Liver (tissue), 9 donors: ENCODE data around the gene ARHGAP1. TPM values are rescaled to one million over a fixed set of nuclear protein-coding genes. Genes with fewer than 3 reads are reported as not detected.

Source experiments
- DNase-seq: peaks from one replicate; pipeline ENCODE4 v3.0.0-alpha.2; 2017; ENCODE audit warnings: low spot score
- H3K27ac ChIP-seq, 2 donors: one replicate each; pipeline ENCODE4 v1.7.0; 2013; ENCODE audit warnings: inconsistent platforms in 2 of 2, low read length in 2 of 2, control low read depth in 1 of 2, low read depth in 1 of 2, mild to moderate bottlenecking in 1 of 2
- H3K27me3 ChIP-seq, 4 donors: one replicate each; pipeline versions ENCODE4 v1.6.1 to v1.7.0; 2013; ENCODE audit warnings: low read length in 3 of 4, inconsistent platforms in 1 of 4, mild to moderate bottlenecking in 1 of 4, moderate library complexity in 1 of 4; ENCODE audit not compliant: control insufficient read depth in 4 of 4, insufficient read depth in 4 of 4
- H3K36me3 ChIP-seq, 4 donors: one replicate each; pipeline versions ENCODE4 v1.6.1 to v1.7.0; 2013; ENCODE audit warnings: low read length in 3 of 4, mild to moderate bottlenecking in 3 of 4, low read depth in 1 of 4, moderate library complexity in 1 of 4; ENCODE audit not compliant: control insufficient read depth in 4 of 4, insufficient read depth in 3 of 4
- H3K4me1 ChIP-seq, 4 donors: one replicate each; pipeline versions ENCODE4 v1.6.1 to v1.7.0; 2013; ENCODE audit warnings: low read length in 3 of 4, mild to moderate bottlenecking in 3 of 4, moderate library complexity in 1 of 4; ENCODE audit not compliant: control insufficient read depth in 4 of 4, insufficient read depth in 4 of 4
- H3K4me3 ChIP-seq, 3 donors: one replicate each; pipeline versions ENCODE4 v1.6.1 to v1.7.0; 2013; ENCODE audit warnings: low read length in 3 of 3, control low read depth in 1 of 3, low read depth in 1 of 3, mild to moderate bottlenecking in 1 of 3
- H3K9ac ChIP-seq, 2 donors: one replicate each; pipeline ENCODE4 v1.7.0; 2013; ENCODE audit warnings: low read length in 2 of 2, mild to moderate bottlenecking in 2 of 2, moderate library complexity in 2 of 2, control low read depth in 1 of 2, low read depth in 1 of 2
- H3K9me3 ChIP-seq, 4 donors: one replicate each; pipeline versions ENCODE4 v1.6.1 to v1.7.0; 2013; ENCODE audit warnings: low read length in 3 of 4; ENCODE audit not compliant: control insufficient read depth in 4 of 4
- CTCF ChIP-seq: fragments of 150-350 bp; IDR thresholded peaks from 2 replicates; pipeline ENCODE4 v1.5.1; 2017; ENCODE audit warnings: improper control_type of control experiment, low read depth, low read length; ENCODE audit not compliant: missing input control
- EGR1 ChIP-seq, 2 donors: IDR thresholded peaks; 2 replicates each; pipeline ENCODE4 v1.6.1; 2016 to 2018; ENCODE audit warnings: antibody characterized with exemption in 2 of 2, low read depth in 2 of 2
- FOXA1 ChIP-seq: IDR thresholded peaks from 2 replicates; pipeline ENCODE4 v1.6.1; 2016; ENCODE audit warnings: antibody characterized with exemption
- GABPA ChIP-seq, 2 donors: IDR thresholded peaks in 1 of 2; conservative IDR thresholded peaks in 1 of 2; 2 replicates each; pipeline ENCODE4 v1.6.1; 2016; ENCODE audit warnings: antibody characterized with exemption in 2 of 2, mild to moderate bottlenecking in 1 of 2, moderate library complexity in 1 of 2
- HNF4A ChIP-seq, 2 donors: conservative IDR thresholded peaks; 2 replicates each; pipeline ENCODE4 v1.6.1; 2016; ENCODE audit warnings: antibody characterized with exemption in 2 of 2, mild to moderate bottlenecking in 2 of 2
- HNF4G ChIP-seq: IDR thresholded peaks from 2 replicates; pipeline ENCODE4 v1.6.1; 2016; ENCODE audit warnings: antibody characterized with exemption
- JUND ChIP-seq, 2 donors: IDR thresholded peaks; 2 replicates each; pipeline ENCODE4 v1.6.1; 2016; ENCODE audit warnings: antibody characterized with exemption in 2 of 2
- NR2F2 ChIP-seq: IDR thresholded peaks from 2 replicates; pipeline ENCODE4 v1.6.1; 2016; ENCODE audit warnings: antibody characterized with exemption
- RAD21 ChIP-seq, 2 donors: IDR thresholded peaks; 2 replicates each; pipeline ENCODE4 v1.6.1; 2016; ENCODE audit warnings: antibody characterized with exemption in 2 of 2, mild to moderate bottlenecking in 2 of 2
- REST ChIP-seq: IDR thresholded peaks from 2 replicates; pipeline ENCODE4 v1.6.1; 2016; ENCODE audit warnings: antibody characterized with exemption, mild to moderate bottlenecking
- RXRA ChIP-seq, 2 donors: IDR thresholded peaks; 2 replicates each; pipeline ENCODE4 v1.6.1; 2017 to 2018; ENCODE audit warnings: antibody characterized with exemption in 2 of 2, mild to moderate bottlenecking in 1 of 2
- SP1 ChIP-seq: IDR thresholded peaks from 2 replicates; pipeline ENCODE4 v1.6.1; 2018; ENCODE audit warnings: antibody characterized with exemption, mild to moderate bottlenecking
- TAF1 ChIP-seq: conservative IDR thresholded peaks from 2 replicates; pipeline ENCODE4 v1.6.1; 2016; ENCODE audit warnings: antibody characterized with exemption, mild to moderate bottlenecking
- YY1 ChIP-seq: IDR thresholded peaks from 2 replicates; pipeline ENCODE4 v1.6.1; 2016; ENCODE audit warnings: antibody characterized with exemption, mild to moderate bottlenecking
- WGBS: extraction: QIAGEN DNeasy Blood & Tissue Kit; methylation state at CpG from one replicate; pipeline ENCODE4 v1.1.7; 2013; 5-methylcytosine and 5-hydroxymethylcytosine counted together
- polyA plus RNA-seq, 2 donors: library from polyadenylated mRNA; stranded (reverse) in 1 of 2; unstranded in 1 of 2; fragments of 200-250 nt in 1 of 2; fragments of >200 nt in 1 of 2; fragmentation: Nextera tagmentation in 1 of 2; extraction: Ambion mirVana in 1 of 2; gene quantifications; one replicate each; pipeline versions ENCODE4 v1.2.1 to v1.2.3, GENCODE V29; 2013 to 2015
- total RNA-seq, 2 donors: library from RNA; depleted of rRNA; stranded (reverse); fragments of >200 nt; gene quantifications; one replicate each; pipeline ENCODE4 v1.2.3, GENCODE V29; 2014
- TF ChIP-seq, protein P1 (sequence below): IDR thresholded peaks from 2 replicates; pipeline ENCODE4 v1.6.1; 2016; ENCODE audit warnings: antibody characterized with exemption
- TF ChIP-seq, protein P2 (sequence below): IDR thresholded peaks from 2 replicates; pipeline ENCODE4 v1.6.1; 2016; ENCODE audit warnings: antibody characterized with exemption
- donor health status: healthy.
- donor health status: healthy.
- donor health status: healthy.
- donor health status: healthy.
- donor health status: healthy.

ARHGAP1 gene
- total and polyA plus RNA-seq, 4 donors, result 10.9 to 21.9 (median 20.1) TPM

GRCh38 chr11:46678741-46679130 is 21.7 kb downstream of the ARHGAP1 start:
- H3K27me3 ChIP-seq, result no peaks in the 10 kb centered on the region
- no peak overlapping the region for H3K27ac ChIP-seq
- H3K9ac ChIP-seq, result no peak overlapping the region
- peaks cover 24 to 44% (median 31%) of the 10 kb centered on the region in 4 donors for H3K36me3 ChIP-seq
- 92% methylated on average over 9 of the region's 9 CpGs for WGBS
- no peaks in the 10 kb centered on the region for H3K9me3 ChIP-seq
- TF ChIP-seq EGR1 (IDR thresholded peaks at IDR 0.05; ENCODE audit: low read depth in 2 of 2), result no peak
- TF ChIP-seq, protein P1, sequence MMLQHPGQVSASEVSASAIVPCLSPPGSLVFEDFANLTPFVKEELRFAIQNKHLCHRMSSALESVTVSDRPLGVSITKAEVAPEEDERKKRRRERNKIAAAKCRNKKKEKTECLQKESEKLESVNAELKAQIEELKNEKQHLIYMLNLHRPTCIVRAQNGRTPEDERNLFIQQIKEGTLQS, result no peak
- TF ChIP-seq RXRA (IDR thresholded peaks at IDR 0.05), result no peak
- no peak for TF ChIP-seq SP1
- no peak for TF ChIP-seq GABPA (IDR thresholded peaks at IDR 0.05 in 1 of 2, conservative IDR thresholded peaks at IDR 0.05 in 1 of 2)
- no peak for TF ChIP-seq REST
- TF ChIP-seq HNF4A (conservative IDR thresholded peaks at IDR 0.05), result no peak
- TF ChIP-seq FOXA1, result no peak
- no peak for TF ChIP-seq JUND (IDR thresholded peaks at IDR 0.05)
- no peak for TF ChIP-seq TAF1
- no peak for TF ChIP-seq NR2F2
- TF ChIP-seq, protein P2, sequence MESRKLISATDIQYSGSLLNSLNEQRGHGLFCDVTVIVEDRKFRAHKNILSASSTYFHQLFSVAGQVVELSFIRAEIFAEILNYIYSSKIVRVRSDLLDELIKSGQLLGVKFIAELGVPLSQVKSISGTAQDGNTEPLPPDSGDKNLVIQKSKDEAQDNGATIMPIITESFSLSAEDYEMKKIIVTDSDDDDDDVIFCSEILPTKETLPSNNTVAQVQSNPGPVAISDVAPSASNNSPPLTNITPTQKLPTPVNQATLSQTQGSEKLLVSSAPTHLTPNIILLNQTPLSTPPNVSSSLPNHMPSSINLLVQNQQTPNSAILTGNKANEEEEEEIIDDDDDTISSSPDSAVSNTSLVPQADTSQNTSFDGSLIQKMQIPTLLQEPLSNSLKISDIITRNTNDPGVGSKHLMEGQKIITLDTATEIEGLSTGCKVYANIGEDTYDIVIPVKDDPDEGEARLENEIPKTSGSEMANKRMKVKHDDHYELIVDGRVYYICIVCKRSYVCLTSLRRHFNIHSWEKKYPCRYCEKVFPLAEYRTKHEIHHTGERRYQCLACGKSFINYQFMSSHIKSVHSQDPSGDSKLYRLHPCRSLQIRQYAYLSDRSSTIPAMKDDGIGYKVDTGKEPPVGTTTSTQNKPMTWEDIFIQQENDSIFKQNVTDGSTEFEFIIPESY, result no peak
- no peak overlapping the region for H3K4me3 ChIP-seq
- H3K4me1 ChIP-seq, result peaks cover 18 to 35% (median 21%) of the 10 kb centered on the region in 4 donors
- no peak for DNase-seq

GRCh38 chr11:46677991-46678740 is 22.3 kb downstream of the ARHGAP1 start:
- Histone ChIP-seq H3K9me3 (no peaks in the 10 kb centered on the region), H3K27ac (no peak overlapping the region), H3K9ac (no peak overlapping the region), H3K4me1 (peaks cover 18 to 41% (median 21%) of the 10 kb centered on the region in 4 donors), H3K4me3 (no peak overlapping the region), H3K36me3 (peaks cover 24 to 46% (median 32%) of the 10 kb centered on the region in 4 donors), H3K27me3 (no peaks in the 10 kb centered on the region)
- no peak for DNase-seq
- WGBS, result 86% methylated on average over 10 of the region's 10 CpGs
- TF ChIP-seq CTCF, result no peak
- no peak for TF ChIP-seq TAF1
- no peak for TF ChIP-seq YY1
- TF ChIP-seq, protein P2, result no peak
- TF ChIP-seq RAD21 (IDR thresholded peaks at IDR 0.05), result no peak
- no peak for TF ChIP-seq HNF4G
- no peak for TF ChIP-seq SP1
- TF ChIP-seq, protein P1, result no peak
- TF ChIP-seq NR2F2, result no peak
- no peak for TF ChIP-seq EGR1 (IDR thresholded peaks at IDR 0.05; ENCODE audit: low read depth in 2 of 2)
- TF ChIP-seq REST, result no peak
- no peak for TF ChIP-seq RXRA (IDR thresholded peaks at IDR 0.05)
- TF ChIP-seq HNF4A (conservative IDR thresholded peaks at IDR 0.05), result no peak
- TF ChIP-seq FOXA1, result no peak
